Cardiac muscle cell (in vitro differentiated cells and primary cell): ENCODE results near the gene SRR. TPM values are rescaled to one million over a fixed set of nuclear protein-coding genes. Genes with fewer than 3 reads are reported as not detected.

Experiments
- DNase-seq, 2 donors: peaks; one replicate each; pipeline versions ENCODE4 v3.0.0 to v3.0.0-alpha.2; 2010 to 2017; ENCODE audit warnings: low read depth in 1 of 2, low spot score in 1 of 2
- H3K27ac ChIP-seq: fragments of 200-600 bp; sonication (generic); 2 replicates; pipeline ENCODE4 v1.5.1; 2016
- H3K27me3 ChIP-seq: fragments of 200-600 bp; sonication (generic); 2 replicates; pipeline ENCODE4 v1.6.0; 2016; ENCODE audit warnings: control low read depth
- H3K36me3 ChIP-seq: fragments of 200-600 bp; sonication (generic); 2 replicates; pipeline ENCODE4 v1.5.1; 2016; ENCODE audit warnings: control low read depth
- H3K4me1 ChIP-seq: fragments of 200-600 bp; sonication (generic); 2 replicates; pipeline ENCODE4 v1.8.1; 2017; ENCODE audit warnings: low read depth, mild to moderate bottlenecking, mixed run types
- H3K4me3 ChIP-seq: fragments of 200-600 bp; sonication (generic); 2 replicates; pipeline ENCODE4 v1.5.1; 2016; ENCODE audit warnings: mild to moderate bottlenecking
- H3K9me3 ChIP-seq: fragments of 200-600 bp; sonication (generic); 2 replicates; pipeline ENCODE4 v1.5.1; 2017; ENCODE audit warnings: low read depth, mild to moderate bottlenecking, control low read depth
- CTCF ChIP-seq: IDR thresholded peaks from 2 replicates; pipeline ENCODE4 v1.5.1; 2012; ENCODE audit warnings: low read depth, mild to moderate bottlenecking, low read length
- polyA plus RNA-seq: library from polyadenylated mRNA; unstranded; fragments of >200 nt; fragmentation: Nextera tagmentation; extraction: Ambion mirVana; gene quantifications from 2 replicates; pipeline ENCODE4 v1.2.1, GENCODE V29; 2016
- total RNA-seq: library from RNA; depleted of rRNA; stranded (reverse); fragments of >200 nt; gene quantifications from 2 replicates; pipeline ENCODE4 v1.2.3, GENCODE V29; 2016

SRR gene
- total and polyA plus RNA-seq, 2 experiments from 2014 or later, result 27.7 to 49.9 TPM

- Histone ChIP-seq H3K9me3 (no peaks in the 10 kb centered on the region), H3K36me3 (peaks cover 56% of the 10 kb centered on the region), H3K4me1 (no peaks in the 10 kb centered on the region), H3K4me3 (no peak overlapping the region), H3K27ac (no peak overlapping the region), H3K27me3 (no peaks in the 10 kb centered on the region)
- no peak for TF ChIP-seq CTCF
- no peak for DNase-seq
Observed at GRCh38 chr17:2297023-2297422, 6.7 kb upstream of the SRR start.

- DNase-seq, result no peak
- H3K27me3 ChIP-seq, result no peaks in the 10 kb centered on the region
- H3K4me1 ChIP-seq, result no peaks in the 10 kb centered on the region
- no peaks in the 10 kb centered on the region for H3K9me3 ChIP-seq
- no peak overlapping the region for H3K27ac ChIP-seq
- peaks cover 46% of the 10 kb centered on the region for H3K36me3 ChIP-seq
- H3K4me3 ChIP-seq, result no peak overlapping the region
- TF ChIP-seq CTCF, result no peak
Observed at GRCh38 chr17:2299136-2299535, 4.6 kb upstream of the SRR start.

- no peaks in the 10 kb centered on the region for H3K9me3 ChIP-seq
- no peaks in the 10 kb centered on the region for H3K27me3 ChIP-seq
- TF ChIP-seq CTCF, result no peak
- no peak overlapping the region for H3K4me3 ChIP-seq
- no peak for DNase-seq
- no peak overlapping the region for H3K27ac ChIP-seq
- no peaks in the 10 kb centered on the region for H3K4me1 ChIP-seq
- H3K36me3 ChIP-seq, result peaks cover 42% of the 10 kb centered on the region
Observed at GRCh38 chr17:2299756-2300155, 4.0 kb upstream of the SRR start.

- Histone ChIP-seq H3K27me3 (no peaks in the 10 kb centered on the region), H3K4me1 (no peaks in the 10 kb centered on the region), H3K4me3 (peak overlapping the region; percentile 77), H3K36me3 (peaks cover 17% of the 10 kb centered on the region), H3K9me3 (no peaks in the 10 kb centered on the region), H3K27ac (peak overlapping the region; percentile 93)
- peak in 1 of 2 donors; percentile 16 for DNase-seq
- TF ChIP-seq CTCF, result no peak
Observed at GRCh38 chr17:2302778-2303203, 959 bp upstream of the SRR start.

GRCh38 chr17:2304931-2305330, 1.2 kb downstream of the SRR start:
- Histone ChIP-seq H3K27ac (no peak overlapping the region), H3K9me3 (no peaks in the 10 kb centered on the region), H3K4me1 (no peaks in the 10 kb centered on the region), H3K4me3 (no peak overlapping the region), H3K36me3 (peaks cover 4% of the 10 kb centered on the region), H3K27me3 (no peaks in the 10 kb centered on the region)
- TF ChIP-seq CTCF, result no peak
- no peak for DNase-seq
